IMR-90 (cell line): ENCODE results near the gene PCGF3.
"Not testable (repeated sequence)": the region's sequence is repeated elsewhere in the genome, so short reads cannot be mapped to it uniquely, and the experiment has no call there.

Source experiments
- CHD1 ChIP-seq: IDR thresholded peaks from 2 replicates; pipeline ENCODE4 v1.6.1; 2012; ENCODE audit warnings: low read depth, low read length, improper control_type of control experiment
- RCOR1 ChIP-seq: IDR thresholded peaks from 2 replicates; pipeline ENCODE4 v1.6.1; 2012; ENCODE audit warnings: mild to moderate bottlenecking, low read length, improper control_type of control experiment; ENCODE audit not compliant: insufficient replicate concordance

DNA sequence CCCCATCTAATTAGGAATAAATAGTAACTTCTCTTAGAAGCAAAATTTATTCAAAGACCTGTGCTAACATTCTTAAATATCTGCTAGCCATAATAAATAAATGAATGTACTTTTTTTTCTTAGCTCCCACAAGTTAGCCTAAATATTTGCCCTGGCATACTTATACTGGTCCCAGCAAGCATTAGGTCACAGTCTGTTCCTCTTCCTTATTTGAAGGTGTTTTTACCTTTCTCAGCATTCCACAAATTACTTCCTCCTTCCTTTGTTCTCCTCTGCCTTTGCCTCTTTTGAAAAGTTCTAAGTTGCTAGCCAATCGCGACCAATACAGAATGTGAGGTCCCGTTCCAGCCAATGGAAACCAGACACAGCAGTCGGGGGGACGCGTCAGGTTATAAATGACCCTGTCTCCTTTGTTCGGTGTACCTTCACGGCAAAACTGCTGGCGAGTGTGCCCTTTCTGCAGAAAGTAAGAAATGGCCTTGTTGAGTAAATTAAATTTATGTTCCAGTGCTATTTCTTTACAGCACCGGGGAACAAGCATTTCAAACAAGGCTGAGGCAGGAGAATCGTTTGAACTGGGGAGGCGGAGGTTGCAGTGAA is 11.2 kb upstream of the PCGF3 start:
- TF ChIP-seq CHD1, RCOR1: not testable (repeated sequence)
